Naive B cell (primary cell): ENCODE measurements around the gene MAN1A2. TPM values are rescaled to one million over a fixed set of nuclear protein-coding genes. Genes with fewer than 3 reads are reported as not detected.
A peak's percentile ranks its signal among the peaks of the same experiment; 100 is the strongest.

Experiments
- ATAC-seq, 2 donors: fragments of 150-1000 bp; cut with Tn5 transposase; 2 replicates each; pipeline ENCODE4 v1.10.0; 2021; ENCODE audit warnings: low read depth in 2 of 2, mild to moderate bottlenecking in 2 of 2, moderate library complexity in 2 of 2
- DNase-seq: peaks from one replicate; pipeline ENCODE4 v3.0.0; 2022
- H3K27ac Mint-ChIP-seq, 6 donors: one replicate each; pipeline ENCODE4 v1.8.0; 2020 to 2022; ENCODE audit warnings: mild to moderate bottlenecking in 6 of 6, mixed read lengths in 6 of 6, moderate library complexity in 5 of 6, inconsistent platforms in 2 of 6
- H3K27me3 Mint-ChIP-seq, 3 donors: one replicate each; pipeline ENCODE4 v1.8.0; 2021 to 2022; ENCODE audit warnings: mixed read lengths in 3 of 3, mild to moderate bottlenecking in 1 of 3
- H3K36me3 Mint-ChIP-seq, 2 donors: one replicate each; pipeline ENCODE4 v1.8.0; 2020 to 2022; ENCODE audit warnings: mixed read lengths in 2 of 2, inconsistent platforms in 1 of 2, mild to moderate bottlenecking in 1 of 2
- H3K4me1 Mint-ChIP-seq, 3 donors: one replicate each; pipeline ENCODE4 v1.8.0; 2020 to 2022; ENCODE audit warnings: mixed read lengths in 3 of 3, inconsistent platforms in 1 of 3, mild to moderate bottlenecking in 1 of 3, moderate library complexity in 1 of 3
- H3K4me3 Mint-ChIP-seq, 8 donors: one replicate each; pipeline ENCODE4 v1.8.0; 2020 to 2022; ENCODE audit warnings: mild to moderate bottlenecking in 8 of 8, mixed read lengths in 8 of 8, moderate library complexity in 8 of 8, inconsistent platforms in 2 of 8
- H3K9me3 Mint-ChIP-seq, 7 donors: one replicate each; pipeline ENCODE4 v1.8.0; 2020 to 2022; ENCODE audit warnings: mixed read lengths in 7 of 7, mild to moderate bottlenecking in 5 of 7, inconsistent platforms in 2 of 7, moderate library complexity in 1 of 7
- polyA plus RNA-seq, 6 donors: library from polyadenylated mRNA; unstranded; fragments of 300-500 nt; fragmentation: Illumina TruSeq; gene quantifications; one replicate each; pipeline ENCODE4 v1.2.3, GENCODE V29; 2021; ENCODE audit warnings: low read depth in 6 of 6

MAN1A2 gene
- polyA plus RNA-seq, 6 donors from 2014 or later = 8.3 to 26.6 (median 21.5) TPM

- H3K27me3 Mint-ChIP-seq = peaks cover 0 to 17% (median 4%) of the 10 kb centered on the region in 3 donors
- H3K27ac Mint-ChIP-seq = no peak overlapping the region
- H3K4me3 Mint-ChIP-seq = no peak overlapping the region
- DNase-seq = no peak
- no peak for ATAC-seq
- H3K9me3 Mint-ChIP-seq = peaks cover 5 to 11% (median 8%) of the 10 kb centered on the region in 7 donors
- peaks cover 10 to 14% of the 10 kb centered on the region in 2 donors for H3K36me3 Mint-ChIP-seq
- peaks cover 4 to 6% (median 6%) of the 10 kb centered on the region in 3 donors for H3K4me1 Mint-ChIP-seq
Observed at GRCh38 chr1:117563492-117563875, 196.2 kb downstream of the MAN1A2 start.

GRCh38 chr1:117564227-117565075 lies 197.2 kb downstream of the MAN1A2 start:
- peaks cover 6% of the 10 kb centered on the region in 2 donors for H3K36me3 Mint-ChIP-seq
- H3K4me1 Mint-ChIP-seq = peaks cover 4 to 6% (median 6%) of the 10 kb centered on the region in 3 donors
- no peak overlapping the region for H3K4me3 Mint-ChIP-seq
- peak overlapping the region in 1 of 6 donors; percentile 84 for H3K27ac Mint-ChIP-seq
- DNase-seq (no peak), ATAC-seq (no peak)
- H3K27me3 Mint-ChIP-seq = peaks cover 0 to 17% (median 0%) of the 10 kb centered on the region in 3 donors
- peaks cover under 1 to 6% (median 3%) of the 10 kb centered on the region in 7 donors for H3K9me3 Mint-ChIP-seq

GRCh38 chr1:117565076-117565556 lies 197.9 kb downstream of the MAN1A2 start:
- no peak for DNase-seq
- ATAC-seq = no peak
- Mint-ChIP-seq H3K36me3 (no peaks in the 10 kb centered on the region), H3K27me3 (peaks cover 0 to 16% (median 0%) of the 10 kb centered on the region in 3 donors), H3K9me3 (peaks cover 0 to under 1% (median 0%) of the 10 kb centered on the region in 7 donors), H3K27ac (peak overlapping the region in 1 of 6 donors; percentile 74), H3K4me1 (peaks cover 4 to 6% (median 6%) of the 10 kb centered on the region in 3 donors), H3K4me3 (no peak overlapping the region)

GRCh38 chr1:117565745-117566455 lies 198.7 kb downstream of the MAN1A2 start:
- no peak for DNase-seq
- peaks cover 0 to 16% (median 0%) of the 10 kb centered on the region in 3 donors for H3K27me3 Mint-ChIP-seq
- no peaks in the 10 kb centered on the region for H3K36me3 Mint-ChIP-seq
- no peak overlapping the region for H3K4me3 Mint-ChIP-seq
- ATAC-seq = no peak
- H3K9me3 Mint-ChIP-seq = no peaks in the 10 kb centered on the region
- no peak overlapping the region for H3K27ac Mint-ChIP-seq
- peaks cover 4 to 6% (median 6%) of the 10 kb centered on the region in 3 donors for H3K4me1 Mint-ChIP-seq

GRCh38 chr1:117566556-117566955 lies 199.3 kb downstream of the MAN1A2 start:
- peaks cover 0 to 16% (median 0%) of the 10 kb centered on the region in 3 donors for H3K27me3 Mint-ChIP-seq
- no peak overlapping the region for H3K4me3 Mint-ChIP-seq
- H3K9me3 Mint-ChIP-seq = no peaks in the 10 kb centered on the region
- no peak for ATAC-seq
- no peak overlapping the region for H3K27ac Mint-ChIP-seq
- no peaks in the 10 kb centered on the region for H3K36me3 Mint-ChIP-seq
- H3K4me1 Mint-ChIP-seq = peaks cover 6% of the 10 kb centered on the region in 3 donors
- no peak for DNase-seq

GRCh38 chr1:117567435-117567834 lies 200.2 kb downstream of the MAN1A2 start:
- Mint-ChIP-seq H3K9me3 (no peaks in the 10 kb centered on the region), H3K36me3 (no peaks in the 10 kb centered on the region), H3K4me3 (no peak overlapping the region), H3K27ac (no peak overlapping the region), H3K4me1 (peaks cover 8 to 11% (median 10%) of the 10 kb centered on the region in 3 donors), H3K27me3 (peaks cover 0 to 16% (median 0%) of the 10 kb centered on the region in 3 donors)
- ATAC-seq = no peak
- DNase-seq = no peak

GRCh38 chr1:117567976-117568375 lies 200.7 kb downstream of the MAN1A2 start:
- Mint-ChIP-seq H3K27ac (no peak overlapping the region), H3K4me3 (no peak overlapping the region)

GRCh38 chr1:117568999-117569398 lies 201.8 kb downstream of the MAN1A2 start:
- DNase-seq (no peak), ATAC-seq (no peak)
- Mint-ChIP-seq H3K4me3 (peak overlapping the region in 1 of 8 donors; percentile 52), H3K27me3 (peaks cover 0 to 11% (median 0%) of the 10 kb centered on the region in 3 donors), H3K36me3 (no peaks in the 10 kb centered on the region), H3K4me1 (peaks cover 15 to 22% (median 17%) of the 10 kb centered on the region in 3 donors), H3K27ac (peak overlapping the region in 1 of 6 donors; percentile 67), H3K9me3 (no peaks in the 10 kb centered on the region)

More at GRCh38 chr1:117567976-117568375, 200.7 kb downstream of the MAN1A2 start:
- Mint-ChIP-seq H3K27me3 (peaks cover 0 to 16% (median 0%) of the 10 kb centered on the region in 3 donors), H3K36me3 (no peaks in the 10 kb centered on the region), H3K4me1 (peaks cover 13 to 16% (median 16%) of the 10 kb centered on the region in 3 donors), H3K9me3 (no peaks in the 10 kb centered on the region)
- DNase-seq = no peak
- no peak for ATAC-seq

GRCh38 chr1:117569856-117570255 lies 202.6 kb downstream of the MAN1A2 start:
- no peak overlapping the region for H3K4me3 Mint-ChIP-seq
- H3K27me3 Mint-ChIP-seq = peaks cover 0 to 6% (median 0%) of the 10 kb centered on the region in 3 donors
- no peaks in the 10 kb centered on the region for H3K9me3 Mint-ChIP-seq
- H3K4me1 Mint-ChIP-seq = peaks cover 16 to 19% (median 18%) of the 10 kb centered on the region in 3 donors
- ATAC-seq (no peak), DNase-seq (no peak)
- H3K27ac Mint-ChIP-seq = peak overlapping the region in 2 of 6 donors; percentile 8 to 40
- no peaks in the 10 kb centered on the region for H3K36me3 Mint-ChIP-seq

- ATAC-seq (peak in 1 of 2 donors; percentile 30), DNase-seq (no peak)
- no peaks in the 10 kb centered on the region for H3K36me3 Mint-ChIP-seq
- no peak overlapping the region for H3K27ac Mint-ChIP-seq
- H3K4me1 Mint-ChIP-seq = peaks cover 15 to 18% (median 17%) of the 10 kb centered on the region in 3 donors
- no peak overlapping the region for H3K4me3 Mint-ChIP-seq
- no peaks in the 10 kb centered on the region for H3K9me3 Mint-ChIP-seq
- peaks cover 0 to 5% (median 0%) of the 10 kb centered on the region in 3 donors for H3K27me3 Mint-ChIP-seq
Observed at GRCh38 chr1:117570988-117571409, 203.8 kb downstream of the MAN1A2 start.

GRCh38 chr1:117571496-117571895 lies 204.2 kb downstream of the MAN1A2 start:
- Mint-ChIP-seq H3K27ac (peak overlapping the region in 3 of 6 donors; percentile 1 to 51 (median 18)), H3K4me1 (peaks cover 15 to 18% (median 17%) of the 10 kb centered on the region in 3 donors), H3K36me3 (no peaks in the 10 kb centered on the region), H3K9me3 (no peaks in the 10 kb centered on the region), H3K27me3 (peaks cover 0 to 5% (median 0%) of the 10 kb centered on the region in 3 donors), H3K4me3 (no peak overlapping the region)
- no peak for DNase-seq
- ATAC-seq = no peak

- Mint-ChIP-seq H3K4me1 (peaks cover 15 to 17% (median 16%) of the 10 kb centered on the region in 3 donors), H3K9me3 (no peaks in the 10 kb centered on the region), H3K36me3 (no peaks in the 10 kb centered on the region), H3K27me3 (peaks cover 0 to 5% (median 0%) of the 10 kb centered on the region in 3 donors), H3K4me3 (peak overlapping the region in 5 of 8 donors; percentile 41 to 72 (median 52)), H3K27ac (peak overlapping the region in 5 of 6 donors; percentile 6 to 77 (median 41))
- DNase-seq (peak; percentile 53), ATAC-seq (peak; percentile 98 to 99)
Observed at GRCh38 chr1:117572546-117572945, 205.3 kb downstream of the MAN1A2 start.

GRCh38 chr1:117573386-117574023 lies 206.3 kb downstream of the MAN1A2 start:
- ATAC-seq (no peak), DNase-seq (no peak)
- H3K4me3 Mint-ChIP-seq = no peak overlapping the region

More at GRCh38 chr1:117573386-117574023, 206.3 kb downstream of the MAN1A2 start:
- peak overlapping the region in 1 of 6 donors; percentile 56 for H3K27ac Mint-ChIP-seq
- no peaks in the 10 kb centered on the region for H3K9me3 Mint-ChIP-seq
- H3K4me1 Mint-ChIP-seq = peaks cover 15 to 17% (median 16%) of the 10 kb centered on the region in 3 donors
- H3K36me3 Mint-ChIP-seq = no peaks in the 10 kb centered on the region
- peaks cover 0 to 5% (median 0%) of the 10 kb centered on the region in 3 donors for H3K27me3 Mint-ChIP-seq
